ENCODE results near the gene PDE4B.
"Not testable (repeated sequence)": the region's sequence is repeated elsewhere in the genome, so short reads cannot be mapped to it uniquely, and the experiment has no call there.

PDE4B gene

DNA sequence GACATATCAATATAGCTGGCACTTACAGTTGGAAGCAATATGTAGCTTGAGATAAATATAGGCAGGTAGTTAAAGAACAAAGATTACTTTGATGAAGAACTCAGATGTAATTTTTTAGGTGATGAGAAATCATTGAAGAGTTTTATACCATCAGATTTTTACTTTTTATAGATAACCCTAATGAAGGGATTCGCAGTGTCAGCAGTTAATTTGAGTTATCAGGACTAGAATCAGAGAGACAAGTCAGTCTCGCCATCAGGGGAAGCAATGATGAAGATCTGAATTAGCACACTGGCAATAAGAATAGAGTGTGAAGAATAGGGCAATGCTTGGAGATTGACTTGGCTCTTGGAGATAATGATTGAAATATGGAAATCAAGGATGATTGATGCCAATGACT, 342.5 kb downstream of the PDE4B start:
- DNase-seq (ENCODE audit: low read depth): no peak

DNA sequence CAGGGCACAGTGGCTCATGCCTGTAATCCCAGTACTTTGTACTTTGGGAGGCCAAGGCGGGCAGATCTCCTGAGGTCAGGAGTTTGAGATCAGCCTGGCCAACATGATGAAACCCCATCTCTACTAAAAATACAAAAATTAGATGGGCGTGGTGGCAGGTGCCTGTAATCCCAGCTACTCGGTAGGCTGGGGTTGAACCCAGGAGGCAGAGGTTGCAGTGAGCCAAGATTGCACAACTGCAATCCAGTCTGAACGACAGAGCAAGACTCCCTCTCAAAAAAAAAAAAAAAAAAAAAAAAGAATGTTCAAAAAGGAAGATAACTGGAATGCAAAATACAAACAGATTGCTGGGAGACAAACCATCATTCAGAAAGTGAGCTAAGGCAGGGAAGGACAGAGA, 343.7 kb downstream of the PDE4B start:
- not testable (repeated sequence) for DNase-seq (ENCODE audit: low read depth)

DNA sequence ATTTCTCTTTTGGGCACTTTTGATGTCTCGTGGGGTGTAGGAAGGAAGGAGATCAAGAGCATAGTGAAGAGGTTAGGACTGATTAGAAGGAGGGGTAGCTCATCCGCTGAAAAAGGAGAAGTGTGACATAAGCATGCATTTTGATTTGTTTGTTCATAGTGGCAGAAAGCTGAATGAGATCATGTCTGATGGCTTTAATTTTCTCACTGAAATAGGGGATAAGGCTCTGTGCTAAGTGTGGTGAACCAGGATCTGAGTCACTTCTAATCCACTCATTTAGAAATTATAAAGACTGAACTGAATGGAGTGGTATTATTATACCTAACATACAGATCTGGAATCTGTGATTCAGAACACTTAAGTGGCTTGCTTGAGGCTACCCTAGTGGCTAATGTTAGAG, 344.5 kb downstream of the PDE4B start:
- no peak for DNase-seq (ENCODE audit: low read depth)

DNA sequence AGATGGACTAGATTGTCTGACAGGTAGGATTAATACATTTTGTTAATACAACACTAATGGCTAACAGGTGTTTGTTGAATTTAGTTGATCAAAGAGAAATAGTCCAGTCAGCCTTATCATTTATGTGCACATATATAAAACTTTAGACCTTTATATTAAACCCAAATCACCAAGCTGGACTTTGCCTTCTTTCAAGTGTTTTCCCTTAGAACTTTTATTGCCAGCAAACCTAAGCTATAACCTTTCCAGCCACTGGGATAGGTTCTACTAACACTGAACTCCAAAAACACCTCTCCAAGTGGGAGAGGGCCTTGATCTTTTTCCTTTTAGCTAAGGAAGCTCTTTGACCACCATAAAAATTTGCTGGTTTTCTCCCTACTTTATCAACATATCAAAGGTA, 345.9 kb downstream of the PDE4B start:
- DNase-seq (ENCODE audit: low read depth): no peak

DNA sequence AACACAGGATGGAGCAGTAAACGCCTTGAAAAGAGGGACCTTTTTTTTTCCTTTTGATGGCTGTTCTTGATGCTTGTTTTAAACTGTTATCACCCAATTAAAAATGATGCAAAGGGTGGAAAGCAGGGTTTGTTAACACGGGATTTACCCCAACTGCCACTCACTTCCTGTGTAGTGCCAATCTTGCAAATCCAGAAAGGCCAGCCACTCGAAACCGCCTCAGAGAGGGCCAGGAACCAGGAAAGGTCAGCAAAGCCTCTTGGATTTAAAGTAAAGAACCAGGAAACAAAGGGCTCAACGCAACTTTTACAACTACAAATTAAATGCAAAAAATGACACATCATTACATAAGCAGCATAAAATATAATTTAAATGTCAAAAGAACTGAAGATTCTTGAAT, 347.4 kb downstream of the PDE4B start:
- DNase-seq (ENCODE audit: low read depth): no peak

DNA sequence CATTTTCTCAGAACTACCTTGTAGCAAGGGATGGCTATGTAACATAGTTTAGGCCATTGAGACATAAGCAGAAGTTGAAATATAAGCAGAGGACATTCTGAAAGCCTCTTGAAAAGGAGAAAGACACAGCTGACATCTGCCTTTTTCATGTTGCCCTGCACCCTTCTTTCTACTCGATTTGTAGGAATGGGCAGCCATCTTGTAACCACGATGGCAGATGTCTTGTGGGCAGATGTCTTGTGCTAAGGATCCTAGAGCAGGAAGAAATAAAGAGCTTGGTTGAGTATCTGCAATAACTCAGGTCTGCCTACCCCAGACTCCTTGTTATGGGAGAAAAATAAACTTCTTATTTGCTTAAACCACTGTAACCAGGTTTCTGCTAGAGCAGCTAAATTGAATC, 351.0 kb downstream of the PDE4B start:
- DNase-seq (ENCODE audit: low read depth): no peak

DNA sequence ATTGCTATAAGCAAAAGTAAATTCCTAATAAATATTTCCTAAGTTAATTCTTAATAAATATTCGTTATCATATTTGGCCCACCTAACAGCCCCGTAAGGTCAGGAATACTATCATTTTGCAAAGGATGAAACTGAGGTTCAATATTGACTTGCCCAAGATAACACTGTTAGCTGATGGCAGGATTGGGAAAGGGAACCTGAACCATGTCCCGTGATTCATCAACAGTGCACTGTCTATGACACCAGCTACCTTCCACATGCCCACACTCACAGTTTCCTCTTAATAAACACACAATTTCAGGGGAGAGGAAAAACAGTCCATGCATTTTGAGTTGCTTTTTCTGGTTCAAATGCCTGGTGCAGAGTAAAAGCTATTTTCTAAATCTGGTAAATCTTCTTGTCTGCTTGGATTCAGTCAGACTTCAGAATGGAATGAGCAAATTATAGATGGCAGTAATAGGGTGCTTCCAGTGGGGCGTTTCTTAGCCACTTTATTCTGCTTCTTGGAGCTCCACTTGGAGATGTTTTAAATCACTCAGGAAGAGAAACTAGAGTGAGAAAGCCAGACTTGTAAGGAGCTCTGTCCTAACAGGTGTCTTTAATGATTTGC, 354.6 kb downstream of the PDE4B start:
- no peak for DNase-seq (ENCODE audit: low read depth)

DNA sequence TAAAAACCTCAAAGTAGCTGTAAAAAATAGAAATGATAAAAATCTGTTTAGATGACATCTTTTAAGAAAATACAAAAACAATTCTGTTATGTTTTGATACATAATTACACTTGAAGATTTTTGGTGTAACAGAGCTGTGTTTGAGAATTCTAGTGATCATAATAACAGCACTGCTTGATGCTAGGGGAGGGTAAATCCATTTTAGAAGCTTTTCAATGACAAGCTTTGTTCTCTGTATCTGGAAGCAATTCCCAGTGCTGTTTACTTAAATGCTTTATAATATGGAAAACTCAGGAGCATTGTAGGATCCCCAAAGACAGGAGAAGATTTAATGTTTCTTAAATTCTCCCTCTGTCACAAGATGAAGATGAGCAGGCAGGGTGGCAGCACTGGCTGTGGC, 359.3 kb downstream of the PDE4B start:
- DNase-seq (ENCODE audit: low read depth): no peak

DNA sequence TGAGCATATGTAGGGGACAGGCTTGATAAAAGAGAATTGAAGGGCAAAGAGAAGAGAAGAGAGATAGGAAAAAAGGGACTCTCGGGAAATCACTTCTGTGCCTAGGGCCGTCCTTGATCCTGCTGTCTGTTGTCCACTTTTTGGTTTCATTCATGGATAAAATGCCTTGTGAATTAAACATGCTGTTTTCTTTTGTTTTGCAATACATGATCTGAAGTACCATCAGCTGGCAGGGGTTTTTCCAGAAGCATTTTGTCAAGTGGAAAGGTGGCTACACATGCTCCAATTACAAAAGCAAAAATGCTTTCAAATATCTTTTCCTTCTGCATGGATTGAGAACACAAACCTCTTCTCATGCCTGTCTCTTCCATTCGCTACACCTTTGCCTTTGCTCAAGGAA, 361.7 kb downstream of the PDE4B start:
- DNase-seq (ENCODE audit: low read depth): no peak

DNA sequence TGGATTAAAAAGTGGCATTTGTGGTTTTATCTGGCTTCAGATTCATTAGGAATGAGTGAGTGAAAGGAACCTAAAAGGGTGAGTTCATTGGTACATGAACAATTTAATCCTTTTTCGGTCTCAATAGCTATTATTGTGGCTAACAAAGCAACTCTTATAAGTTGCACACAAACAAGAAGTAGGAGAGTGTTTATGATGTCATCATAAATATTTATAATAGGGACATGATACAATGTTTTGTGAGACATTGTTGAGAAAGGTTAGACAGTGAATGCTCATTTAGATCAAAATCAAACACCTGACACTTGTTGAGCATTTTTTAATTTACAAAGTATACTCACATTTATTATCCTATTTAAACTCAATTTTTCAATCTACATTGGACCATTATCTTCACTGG, 363.4 kb downstream of the PDE4B start:
- DNase-seq (ENCODE audit: low read depth): no peak

DNA sequence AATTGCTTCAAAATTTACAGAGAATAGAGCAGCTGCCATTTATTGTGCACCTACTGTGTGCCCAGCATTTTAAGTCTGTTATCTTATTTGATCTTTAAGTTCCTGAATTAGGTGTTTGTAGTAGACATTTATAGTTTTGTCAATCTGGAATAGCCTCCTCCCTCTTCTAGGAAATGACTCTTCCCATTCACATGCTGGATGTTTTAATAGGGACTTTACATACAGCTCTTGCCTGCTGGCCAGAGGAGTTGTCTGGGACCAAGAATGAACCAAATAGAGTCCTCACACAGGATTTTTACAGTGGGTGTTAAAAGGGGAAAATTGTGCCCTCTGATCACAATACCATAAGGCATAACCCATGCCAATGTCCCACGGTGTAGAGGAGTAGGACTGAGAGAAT, 367.1 kb downstream of the PDE4B start:
- no peak for DNase-seq (ENCODE audit: low read depth)

DNA sequence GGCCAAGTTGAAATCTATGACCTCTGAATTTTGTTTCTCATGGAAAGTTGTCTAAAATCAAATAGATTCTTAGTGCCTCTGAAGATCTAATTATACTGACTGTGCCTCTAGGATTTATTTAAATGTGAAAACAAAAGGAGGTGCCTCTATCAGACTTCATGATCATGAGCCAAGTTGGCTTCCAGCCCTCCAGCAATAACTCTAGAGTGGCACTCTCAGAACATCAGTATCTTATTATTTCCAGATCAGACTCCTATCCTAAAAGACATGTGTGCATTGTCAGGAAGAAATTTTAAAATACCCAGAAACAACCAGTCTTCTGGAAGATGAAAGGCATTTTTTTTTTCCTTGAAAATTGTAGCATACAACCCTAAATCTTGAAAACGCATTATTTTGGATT, 368.0 kb downstream of the PDE4B start:
- DNase-seq (ENCODE audit: low read depth): no peak

DNA sequence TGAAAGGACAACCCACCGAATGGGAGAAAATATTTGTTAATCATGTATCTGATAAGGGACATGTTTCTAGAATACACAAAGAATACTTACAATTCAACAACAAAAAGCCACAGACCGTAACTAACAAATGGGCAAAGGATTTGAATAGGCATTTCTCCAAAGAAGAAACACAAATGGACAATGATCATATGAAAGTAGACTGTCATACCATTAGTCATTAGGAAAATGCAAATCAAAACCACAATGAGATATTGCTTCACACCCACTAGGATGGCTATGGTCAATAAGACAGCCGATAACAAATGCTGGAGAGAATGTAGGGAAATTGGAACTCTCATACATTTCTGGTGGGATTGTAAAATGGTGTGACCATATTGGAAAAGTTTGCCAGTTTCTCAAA, 374.1 kb downstream of the PDE4B start:
- no peak for DNase-seq (ENCODE audit: low read depth)

DNA sequence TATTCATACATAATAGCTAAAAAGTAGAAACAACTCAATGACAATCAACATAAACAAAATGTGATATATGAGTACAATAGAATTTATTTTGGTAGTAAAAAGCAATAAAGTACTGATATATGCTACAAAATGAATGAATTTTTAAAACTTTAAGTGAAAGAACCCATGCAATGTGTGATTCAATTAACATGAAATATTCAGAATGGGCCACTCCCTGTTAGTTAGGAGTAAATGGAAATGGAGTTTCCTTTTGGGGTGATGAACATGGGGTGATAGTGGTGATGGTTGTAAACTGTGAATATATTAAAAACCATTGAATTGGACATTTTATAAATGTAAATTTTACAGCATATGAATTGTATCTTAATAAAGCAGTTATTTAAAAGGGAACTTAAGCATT, 374.6 kb downstream of the PDE4B start:
- no peak for DNase-seq (ENCODE audit: low read depth)

DNA sequence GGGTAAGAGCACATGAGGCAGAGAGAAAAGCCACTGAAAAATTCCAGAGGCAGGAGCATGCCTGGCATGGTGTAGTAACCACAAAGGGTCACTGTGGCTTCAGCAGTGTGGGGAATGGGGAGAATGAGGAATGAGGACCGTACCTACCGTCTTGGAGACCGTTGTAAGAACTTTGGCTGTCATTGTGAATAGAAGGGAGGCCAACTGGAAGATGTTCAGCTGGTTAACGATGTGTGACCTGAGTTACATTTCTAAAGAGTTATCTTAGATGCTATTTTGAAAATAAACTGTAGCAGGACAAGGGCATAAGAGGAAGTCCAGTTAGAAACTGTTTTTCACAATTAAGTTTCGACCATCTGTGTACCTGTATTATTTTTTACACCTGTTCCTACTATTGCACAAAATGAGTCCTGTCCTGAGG, 375.8 kb downstream of the PDE4B start:
- DNase-seq (ENCODE audit: low read depth): no peak

DNA sequence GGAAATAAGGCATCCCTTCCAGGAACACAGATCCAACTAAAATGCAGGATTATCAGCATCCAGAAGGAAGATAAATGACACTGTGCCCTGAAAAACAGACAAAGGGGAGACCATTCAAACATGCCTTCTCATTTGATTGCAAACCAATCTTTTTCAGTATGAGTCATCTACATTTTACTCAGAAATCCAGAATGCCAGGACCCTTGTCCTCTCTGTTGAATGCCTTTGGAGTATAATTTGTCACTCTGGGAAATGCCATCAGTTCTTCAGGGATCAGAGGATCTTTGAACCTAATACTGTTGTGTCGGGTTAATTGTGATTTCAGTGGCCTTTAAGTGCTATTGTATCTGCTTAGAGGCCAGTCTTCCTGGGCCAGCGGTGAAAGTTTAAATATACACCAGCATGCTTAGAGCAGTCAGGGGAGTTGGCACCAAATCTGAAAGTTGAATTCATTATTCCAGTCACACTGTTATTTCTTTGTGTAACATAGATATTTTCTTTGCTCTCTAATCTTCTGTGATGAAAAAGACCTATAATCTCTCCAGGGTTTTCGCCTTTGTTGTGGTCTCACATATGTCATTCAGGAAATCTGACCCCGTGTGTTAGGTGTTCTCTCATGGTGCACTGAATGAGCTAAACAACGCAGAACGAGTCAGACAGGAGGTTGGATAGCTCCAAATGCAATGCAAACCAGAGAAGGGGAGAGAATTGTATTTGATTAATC, 376.4 kb downstream of the PDE4B start:
- no peak for DNase-seq (ENCODE audit: low read depth)

DNA sequence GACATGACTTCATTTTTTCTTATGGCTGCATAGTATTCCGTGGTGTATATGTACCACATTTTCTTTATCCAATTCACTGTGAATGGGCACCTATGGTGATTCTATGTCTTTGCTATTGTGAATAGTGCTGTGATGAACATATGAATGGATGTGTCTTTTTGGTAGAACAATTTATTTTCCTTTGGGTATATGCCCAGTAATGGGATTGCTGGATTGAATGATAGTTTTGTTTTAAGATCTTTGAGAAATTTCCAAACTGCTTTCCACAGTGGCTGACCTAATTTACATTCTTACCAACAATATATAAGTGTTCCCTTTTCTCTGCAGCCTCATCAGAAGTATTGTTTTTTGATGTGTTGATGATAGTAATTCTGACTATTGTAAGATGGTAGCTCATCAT, 379.6 kb downstream of the PDE4B start:
- no peak for DNase-seq (ENCODE audit: low read depth)

DNA sequence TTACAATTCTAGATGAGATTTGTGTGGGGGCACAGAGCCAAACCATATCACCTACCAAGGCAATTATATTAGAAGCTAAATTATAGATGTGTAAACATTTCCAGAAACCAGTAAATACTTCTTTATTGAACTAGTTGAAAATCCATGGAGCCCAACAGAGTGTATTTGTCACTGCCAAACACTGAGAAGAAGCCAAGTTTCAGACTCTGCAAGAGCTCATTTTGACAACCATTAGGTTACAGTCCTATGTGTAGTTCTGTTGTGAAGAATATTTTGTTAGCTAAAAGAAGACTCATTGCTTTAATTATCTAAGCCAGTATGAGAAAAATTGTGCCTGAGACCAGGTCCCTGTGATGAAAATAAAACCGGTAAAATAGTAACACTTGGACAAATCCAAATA, 382.4 kb downstream of the PDE4B start:
- DNase-seq (ENCODE audit: low read depth): no peak

DNA sequence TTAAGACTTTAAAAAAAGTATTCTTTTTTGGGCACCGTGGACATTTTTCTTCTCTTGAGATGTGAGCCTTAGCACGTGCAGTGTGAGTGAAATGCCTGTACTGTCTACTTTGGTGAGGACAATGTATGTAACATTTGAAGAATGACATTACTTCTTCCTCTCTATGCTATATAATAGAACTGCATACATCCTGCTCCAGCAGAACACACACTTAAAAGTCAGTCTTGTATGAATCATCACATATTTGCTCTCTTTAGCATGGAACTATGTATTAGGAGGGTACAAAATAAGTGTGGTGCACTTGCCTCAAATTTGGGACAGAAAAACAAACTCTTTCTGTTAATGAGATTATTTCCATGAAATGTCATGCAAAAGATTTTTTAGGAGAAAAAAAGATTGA, 382.9 kb downstream of the PDE4B start:
- DNase-seq (ENCODE audit: low read depth): no peak

DNA sequence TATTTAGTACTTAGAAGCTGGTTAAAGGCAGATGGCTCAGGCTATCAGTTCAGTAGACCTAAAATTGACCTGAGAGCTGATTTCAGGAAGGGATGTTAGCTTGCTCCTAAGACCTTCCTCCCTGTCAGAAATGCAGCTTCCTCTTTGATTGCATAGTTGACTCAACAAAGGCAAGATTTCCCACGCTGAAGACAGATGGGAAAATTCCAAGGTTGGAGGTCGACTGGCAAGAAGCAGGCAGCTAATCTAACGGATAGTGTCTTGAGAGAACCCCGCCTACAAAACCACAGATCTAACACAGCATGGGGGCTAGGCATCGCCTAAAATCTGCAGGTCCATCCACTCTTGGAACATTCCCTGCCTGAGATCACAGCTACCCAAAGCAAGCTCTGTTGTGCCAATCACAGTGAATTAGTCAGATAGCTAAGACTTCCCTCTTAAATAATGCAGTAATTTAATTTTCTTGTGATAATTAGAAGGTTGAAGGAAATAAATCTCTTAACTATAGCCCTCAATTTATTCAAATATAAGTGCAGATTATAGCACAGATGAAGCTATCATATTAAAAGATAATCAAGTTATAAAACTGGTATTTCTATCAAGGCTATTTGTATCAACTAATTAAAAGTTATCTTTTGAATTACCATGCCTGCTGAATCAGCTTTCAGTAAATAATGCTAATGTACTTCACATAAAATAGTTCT, 383.5 kb downstream of the PDE4B start:
- DNase-seq (ENCODE audit: low read depth): no peak

DNA sequence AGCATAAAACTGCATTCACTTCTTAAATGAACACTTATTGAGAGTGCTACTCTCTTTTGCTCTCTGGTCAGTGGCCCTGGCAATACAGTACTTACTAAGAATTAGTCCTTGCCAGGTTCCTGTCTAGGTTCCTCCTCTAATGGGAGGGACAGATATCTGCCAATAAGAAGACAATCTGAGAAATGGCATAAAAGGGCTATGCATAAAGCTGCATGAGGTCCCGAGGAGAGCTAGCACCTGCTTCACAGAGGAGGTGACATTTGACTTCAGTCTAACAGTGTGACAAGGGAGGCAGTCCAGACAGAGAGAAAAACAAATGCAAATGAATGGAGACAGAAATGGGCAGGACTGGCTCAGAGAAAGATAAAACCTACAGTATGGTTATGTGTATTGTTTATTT, 384.1 kb downstream of the PDE4B start:
- no peak for DNase-seq (ENCODE audit: low read depth)

DNA sequence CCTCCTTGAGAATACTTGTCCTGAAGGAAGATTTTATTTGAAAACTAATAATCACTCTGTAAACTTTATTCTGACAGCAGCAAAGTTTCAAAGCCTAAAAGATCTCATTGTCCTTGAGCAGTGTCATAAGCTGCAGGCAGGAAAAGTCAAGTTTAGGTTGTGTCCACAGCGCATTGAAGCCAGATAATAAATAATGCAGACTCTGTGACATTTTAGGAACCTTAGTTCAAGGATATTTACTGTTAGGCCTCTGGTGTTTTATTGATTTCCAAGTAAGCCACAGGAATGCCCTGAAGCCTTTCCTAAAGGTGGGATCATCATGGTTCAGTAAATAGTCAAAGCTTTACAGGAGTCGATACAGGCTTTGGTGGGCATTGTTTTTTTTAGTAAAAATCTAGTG, 384.8 kb downstream of the PDE4B start:
- no peak for DNase-seq (ENCODE audit: low read depth)

DNA sequence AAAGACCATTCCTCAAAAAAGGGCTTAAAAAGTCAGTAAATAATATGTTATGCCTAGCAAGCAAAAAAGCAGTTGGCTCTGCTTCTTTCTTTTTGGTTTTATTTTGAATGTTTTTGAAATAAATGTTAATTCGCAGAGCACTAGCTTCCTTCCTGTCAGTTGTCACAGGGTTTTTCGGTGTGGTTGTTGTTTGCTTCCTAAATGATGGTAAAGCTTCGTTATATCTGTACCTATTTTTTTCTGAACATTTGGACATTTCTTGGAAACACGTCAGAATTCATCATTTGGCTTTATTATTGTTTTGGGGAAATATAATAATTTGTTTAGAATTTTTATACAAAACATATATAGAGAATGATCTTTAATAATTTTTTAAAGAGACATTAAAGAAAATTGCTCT, 389.3 kb downstream of the PDE4B start:
- DNase-seq (ENCODE audit: low read depth): no peak
